AG04449 (cell line): Measurements from ENCODE around the gene TSPAN5.
"Not testable (repeated sequence)": the region's sequence is repeated elsewhere in the genome, so short reads cannot be mapped to it uniquely, and the experiment has no call there.

ENCODE experiments used
- CTCF ChIA-PET: fragments of 350-600 bp; formaldehyde crosslinking; extraction: SDS; loops from one replicate; lab custom pipeline; 2021; ENCODE audit warnings: antibody characterized with exemption; lab: Yijun Ruan, JAX
- POLR2A ChIA-PET: fragments of 400-600, 350-600 bp; formaldehyde crosslinking; extraction: SDS; loops from one replicate; lab custom pipeline; 2020; ENCODE audit warnings: antibody characterized with exemption, inconsistent platforms; lab: Yijun Ruan, JAX
- DNase-seq: peaks from one replicate; pipeline ENCODE4 v3.0.0-alpha.2; 2010; ENCODE audit warnings: low read depth, low spot score
- H3K4me3 ChIP-seq: 2 replicates; pipeline ENCODE4 v1.5.1; 2011; ENCODE audit warnings: low read depth, mild to moderate bottlenecking, control low read depth, low read length
- CTCF ChIP-seq: IDR thresholded peaks from one replicate; pipeline ENCODE4 v1.5.1; 2011; ENCODE audit warnings: mild to moderate bottlenecking, moderate library complexity, low read length, control low read depth, inconsistent platforms; ENCODE audit not compliant: insufficient read depth; ENCODE audit errors: missing control alignments

The TSPAN5 gene

GRCh38 chr4:98462487-98462886 lies 195.9 kb downstream of the TSPAN5 start:
- DNase-seq, result no peak
- CTCF ChIA-PET, result interaction anchor here (0.9 to 1.0 kb wide), 2 partner anchors 269 to 312 kb away, joined by 3 read pairs; no protein-coding TSS in a partner anchor
- no peak for TF ChIP-seq CTCF
- H3K4me3 ChIP-seq, result no peak overlapping the region
- POLR2A ChIA-PET, result no interaction called here

GRCh38 chr4:98461121-98461865 lies 197.1 kb downstream of the TSPAN5 start:
- DNase-seq, POLR2A ChIA-PET, H3K4me3 ChIP-seq: not testable (repeated sequence)
- CTCF ChIA-PET, result interaction anchor here (0.7 kb wide), 1 partner anchor 9 kb away, joined by 4 read pairs; no protein-coding TSS in a partner anchor

- CTCF ChIA-PET, result interaction anchor here (1.2 kb wide), 1 partner anchor 10 kb away, joined by 5 read pairs; no protein-coding TSS in a partner anchor
- H3K4me3 ChIP-seq, DNase-seq, POLR2A ChIA-PET: not testable (repeated sequence)
These were observed 201.0 kb downstream of the TSPAN5 start for GRCh38 chr4:98457422-98457821.

GRCh38 chr4:98452091-98452490 lies 206.3 kb downstream of the TSPAN5 start:
- no peak for DNase-seq
- ChIA-PET POLR2A (interaction anchor here (0.6 kb wide), 1 partner anchor 183 kb away, joined by 3 read pairs; no protein-coding TSS in a partner anchor), CTCF (interaction anchor here (0.8 to 4.7 kb wide), 3 partner anchors 9 to 16 kb away, joined by 3 to 20 read pairs (median 4); no protein-coding TSS in a partner anchor)
- no peak for TF ChIP-seq CTCF
- H3K4me3 ChIP-seq, result no peak overlapping the region

GRCh38 chr4:98448908-98449307 lies 209.5 kb downstream of the TSPAN5 start:
- DNase-seq, result no peak
- ChIA-PET POLR2A (no interaction called here), CTCF (no interaction called here)
- no peak for TF ChIP-seq CTCF
- H3K4me3 ChIP-seq, result no peak overlapping the region

- TF ChIP-seq CTCF, result no peak
- DNase-seq, result no peak
- CTCF ChIA-PET, result no interaction called here
- POLR2A ChIA-PET, result no interaction called here
- no peak overlapping the region for H3K4me3 ChIP-seq
These were observed 210.8 kb downstream of the TSPAN5 start for GRCh38 chr4:98447648-98448047.

GRCh38 chr4:98446499-98447375 lies 211.7 kb downstream of the TSPAN5 start:
- POLR2A ChIA-PET, result no interaction called here
- CTCF ChIA-PET, result interaction anchor here (1.4 kb wide), 1 partner anchor 15 kb away, joined by 4 read pairs; no protein-coding TSS in a partner anchor
- no peak for TF ChIP-seq CTCF
- no peak for DNase-seq
- no peak overlapping the region for H3K4me3 ChIP-seq
